Neuronal stem cell (in vitro differentiated cells): ENCODE data around the gene TAS2R41. TPM values are rescaled to one million over a fixed set of nuclear protein-coding genes. Genes with fewer than 3 reads are reported as not detected.
A peak's percentile ranks its signal among the peaks of the same experiment; 100 is the strongest.

ENCODE experiments used
- DNase-seq: peaks from one replicate; pipeline ENCODE4 v3.0.0-alpha.2; 2013; ENCODE audit warnings: low spot score
- H2AFZ ChIP-seq: one replicate; pipeline ENCODE4 v1.6.1; 2013; ENCODE audit warnings: mild to moderate bottlenecking, low read length, inconsistent platforms
- H2AK5ac ChIP-seq: 2 replicates; pipeline ENCODE4 v1.6.1; 2013; ENCODE audit warnings: low read depth, mild to moderate bottlenecking, inconsistent platforms, low read length, moderate library complexity, mixed read lengths
- H2BK120ac ChIP-seq: 2 replicates; pipeline ENCODE4 v1.6.1; 2013; ENCODE audit warnings: low read depth, mild to moderate bottlenecking, inconsistent platforms, low read length, moderate library complexity, mixed read lengths
- H2BK12ac ChIP-seq: one replicate; pipeline ENCODE4 v1.6.1; 2013; ENCODE audit warnings: low read length, inconsistent platforms
- H2BK15ac ChIP-seq: 2 replicates; pipeline ENCODE4 v1.6.1; 2013; ENCODE audit warnings: mild to moderate bottlenecking, low read length, inconsistent platforms, mixed read lengths
- H2BK5ac ChIP-seq: one replicate; pipeline ENCODE4 v1.6.1; 2013; ENCODE audit warnings: inconsistent platforms, mild to moderate bottlenecking, low read length, moderate library complexity
- H3K14ac ChIP-seq: one replicate; pipeline ENCODE4 v1.6.1; 2013; ENCODE audit warnings: low read length, inconsistent platforms
- H3K18ac ChIP-seq: 2 replicates; pipeline ENCODE4 v1.6.1; 2013; ENCODE audit warnings: low read length, inconsistent platforms
- H3K23ac ChIP-seq: 2 replicates; pipeline ENCODE4 v1.6.1; 2013; ENCODE audit warnings: low read depth, mild to moderate bottlenecking, mixed read lengths, low read length, inconsistent platforms; ENCODE audit not compliant: poor library complexity
- H3K27ac ChIP-seq: replicated peaks from 3 replicates; pipeline ENCODE4 v1.5.1; 2013; ENCODE audit warnings: low read length, inconsistent platforms
- H3K27me3 ChIP-seq, 3 experiments: 2 replicates each; pipeline ENCODE4 v1.6.1; 2013; ENCODE audit warnings: low read length in 3 of 3, mild to moderate bottlenecking in 2 of 3, inconsistent platforms in 1 of 3, low read depth in 1 of 3, mixed read lengths in 1 of 3, moderate library complexity in 1 of 3; ENCODE audit not compliant: control insufficient read depth in 3 of 3, insufficient read depth in 3 of 3
- H3K36me3 ChIP-seq, 2 donors: replicated peaks in 1 of 2; 2 replicates each; pipeline ENCODE4 v1.6.1; 2013; ENCODE audit warnings: low read length in 2 of 2; ENCODE audit not compliant: control insufficient read depth in 2 of 2, insufficient read depth in 2 of 2
- H3K4ac ChIP-seq: 2 replicates; pipeline ENCODE4 v1.6.1; 2013; ENCODE audit warnings: inconsistent platforms, mild to moderate bottlenecking, low read length, moderate library complexity
- H3K4me1 ChIP-seq, 2 donors: 1 replicate in 1 of 2; 2 replicates in 1 of 2; pipeline ENCODE4 v1.6.1; 2013; ENCODE audit warnings: low read length in 2 of 2, low read depth in 1 of 2; ENCODE audit not compliant: control insufficient read depth in 2 of 2, insufficient read depth in 1 of 2
- H3K4me2 ChIP-seq: one replicate; pipeline ENCODE4 v1.6.1; 2013; ENCODE audit warnings: mild to moderate bottlenecking, low read length, inconsistent platforms; ENCODE audit not compliant: insufficient read depth, poor library complexity, severe bottlenecking
- H3K4me3 ChIP-seq, 2 donors: 2 replicates each; pipeline ENCODE4 v1.5.1; 2013; ENCODE audit warnings: low read length in 2 of 2, mild to moderate bottlenecking in 2 of 2, inconsistent platforms in 1 of 2, moderate library complexity in 1 of 2
- H3K79me1 ChIP-seq: one replicate; pipeline ENCODE4 v1.6.1; 2013; ENCODE audit warnings: low read depth, mild to moderate bottlenecking, inconsistent platforms, low read length, moderate library complexity
- H3K9ac ChIP-seq: one replicate; pipeline ENCODE4 v1.6.1; 2013; ENCODE audit warnings: mild to moderate bottlenecking, low read depth, low read length, inconsistent platforms; ENCODE audit not compliant: poor library complexity
- H3K9me3 ChIP-seq, 2 donors: replicated peaks in 1 of 2; 2 replicates each; pipeline versions ENCODE3 to v1.6.1; 2013; ENCODE audit warnings: low read length in 2 of 2, mild to moderate bottlenecking in 2 of 2, inconsistent platforms in 1 of 2, low read depth in 1 of 2, mixed read lengths in 1 of 2, moderate library complexity in 1 of 2; ENCODE audit not compliant: control insufficient read depth in 2 of 2, insufficient read depth in 1 of 2
- H4K8ac ChIP-seq: one replicate; pipeline ENCODE4 v1.6.1; 2013; ENCODE audit warnings: low read depth, mild to moderate bottlenecking, inconsistent platforms, low read length, moderate library complexity
- H4K91ac ChIP-seq: one replicate; pipeline ENCODE4 v1.6.1; 2013; ENCODE audit warnings: low read length, low read depth, mild to moderate bottlenecking, inconsistent platforms; ENCODE audit not compliant: poor library complexity
- WGBS, 2 donors: extraction: QIAGEN DNeasy Blood & Tissue Kit; methylation state at CpG; one replicate each; pipeline ENCODE4 v1.1.7; 2013; ENCODE audit warnings: missing lambda C conversion rate in 2 of 2, mixed read lengths in 1 of 2; ENCODE audit not compliant: insufficient read length in 2 of 2, insufficient replicate concordance in 1 of 2; ENCODE audit errors: extremely low coverage in 2 of 2; 5-methylcytosine and 5-hydroxymethylcytosine counted together
- polyA plus RNA-seq, 2 experiments: library from polyadenylated mRNA; stranded (reverse); fragments of 200-250 nt; gene quantifications; one replicate each; pipeline ENCODE4 v1.2.3, GENCODE V29; 2013

The TAS2R41 gene
- not detected for polyA plus RNA-seq (2013, experiment 1 of 2)
- not detected for polyA plus RNA-seq (2013, experiment 2 of 2)

GRCh38 chr7:143477501-143478150 is at the start of gene TAS2R41:
TAS2R41 (plus strand) TSS chr7:143477873; CDS start chr7:143477873, 0 bp downstream.
- Histone ChIP-seq H4K8ac (no peak within 1 kb of the TSS), H3K9me3 (no peaks in the 10 kb centered on the region), H3K79me1 (no peaks in the 10 kb centered on the region), H4K91ac (no peak within 1 kb of the TSS), H2BK5ac (no peak within 1 kb of the TSS), H2BK120ac (no peak within 1 kb of the TSS), H3K4me2 (no peak within 1 kb of the TSS), H3K14ac (no peak within 1 kb of the TSS), H2BK12ac (no peak within 1 kb of the TSS), H3K36me3 (no peaks in the 10 kb centered on the region), H3K27ac (no peak within 1 kb of the TSS), H3K23ac (no peak within 1 kb of the TSS), H3K4ac (no peak within 1 kb of the TSS), H3K27me3 (no peaks in the 10 kb centered on the region), H3K4me1 (no peaks in the 10 kb centered on the region), H3K18ac (no peak within 1 kb of the TSS), H2AK5ac (no peak within 1 kb of the TSS), H3K4me3 (peak within 1 kb of the TSS in 1 of 2 donors; percentile 37), H3K9ac (no peak within 1 kb of the TSS), H2BK15ac (no peak within 1 kb of the TSS), H2AFZ (no peak within 1 kb of the TSS)
- WGBS, 2 donors, result no CpG with 5 or more reads among the region's 10 CpGs
- no peak for DNase-seq

- no peak overlapping the region for H3K9ac ChIP-seq
- H2AFZ ChIP-seq, result no peak overlapping the region
- no peak overlapping the region for H3K4ac ChIP-seq
- H4K8ac ChIP-seq, result no peak overlapping the region
- no peaks in the 10 kb centered on the region for H3K36me3 ChIP-seq
- no peak overlapping the region for H3K14ac ChIP-seq
- no peak overlapping the region for H2BK15ac ChIP-seq
- no peak overlapping the region for H3K4me3 ChIP-seq
- no peaks in the 10 kb centered on the region for H3K9me3 ChIP-seq
- no peak overlapping the region for H2AK5ac ChIP-seq
- DNase-seq, result no peak
- no peak overlapping the region for H4K91ac ChIP-seq
- no peak overlapping the region for H2BK120ac ChIP-seq
- no peaks in the 10 kb centered on the region for H3K79me1 ChIP-seq
- no peaks in the 10 kb centered on the region for H3K27me3 ChIP-seq
- H3K4me1 ChIP-seq, result no peaks in the 10 kb centered on the region
- no peak overlapping the region for H2BK12ac ChIP-seq
- no CpG with 5 or more reads among the region's 10 CpGs for WGBS, 2 donors
- no peak overlapping the region for H3K18ac ChIP-seq
- H3K27ac ChIP-seq, result no peak overlapping the region
- no peak overlapping the region for H3K23ac ChIP-seq
- no peak overlapping the region for H3K4me2 ChIP-seq
- no peak overlapping the region for H2BK5ac ChIP-seq
Measured at GRCh38 chr7:143429770-143430698, 47.6 kb upstream of the TAS2R41 start.

GRCh38 chr7:143431109-143431508 is 46.6 kb upstream of the TAS2R41 start:
- no peak for DNase-seq
- WGBS, 2 donors, result no CpG with 5 or more reads among the region's 2 CpGs

GRCh38 chr7:143433759-143434158 is 43.9 kb upstream of the TAS2R41 start:
- Histone ChIP-seq H3K36me3 (no peaks in the 10 kb centered on the region), H4K91ac (no peak overlapping the region), H3K27ac (no peak overlapping the region), H2BK5ac (no peak overlapping the region), H3K14ac (no peak overlapping the region), H2BK120ac (no peak overlapping the region), H3K23ac (no peak overlapping the region), H3K9me3 (no peaks in the 10 kb centered on the region), H3K9ac (no peak overlapping the region), H2AFZ (no peak overlapping the region), H3K4me3 (no peak overlapping the region), H3K4me2 (no peak overlapping the region), H3K79me1 (no peaks in the 10 kb centered on the region), H2BK12ac (no peak overlapping the region), H3K4ac (no peak overlapping the region), H3K27me3 (no peaks in the 10 kb centered on the region), H3K4me1 (no peaks in the 10 kb centered on the region), H4K8ac (no peak overlapping the region), H2BK15ac (no peak overlapping the region), H2AK5ac (no peak overlapping the region), H3K18ac (no peak overlapping the region)
- no CpG with 5 or more reads among the region's 4 CpGs for WGBS, 2 donors
- DNase-seq, result no peak

More at GRCh38 chr7:143431109-143431508, 46.6 kb upstream of the TAS2R41 start:
- Histone ChIP-seq H3K27me3 (no peaks in the 10 kb centered on the region), H3K4ac (no peak overlapping the region), H4K8ac (no peak overlapping the region), H3K9ac (no peak overlapping the region), H3K36me3 (no peaks in the 10 kb centered on the region), H3K23ac (no peak overlapping the region), H3K27ac (no peak overlapping the region), H3K9me3 (no peaks in the 10 kb centered on the region), H3K18ac (no peak overlapping the region), H3K4me1 (no peaks in the 10 kb centered on the region), H3K14ac (no peak overlapping the region), H2BK12ac (no peak overlapping the region), H2AFZ (no peak overlapping the region), H3K4me2 (no peak overlapping the region), H2AK5ac (no peak overlapping the region), H4K91ac (no peak overlapping the region), H2BK120ac (no peak overlapping the region), H3K79me1 (no peaks in the 10 kb centered on the region), H3K4me3 (no peak overlapping the region), H2BK5ac (no peak overlapping the region), H2BK15ac (no peak overlapping the region)
